ENCODE results near the gene CDC42EP2. TPM values are rescaled to one million over a fixed set of nuclear protein-coding genes. Genes with fewer than 3 reads are reported as not detected.
"Not testable (repeated sequence)": the region's sequence is repeated elsewhere in the genome, so short reads cannot be mapped to it uniquely, and the experiment has no call there.

The CDC42EP2 gene
- total and polyA plus RNA-seq, 12 donors: 1.0 to 18.3 (median 4.9) TPM

- intact Hi-C loops (cut with DNase I): loop anchor here in 1 of 2 donors (2.0 kb wide), 1 partner anchor 52 kb away; no protein-coding TSS in a partner anchor
- Histone ChIP-seq H3K27me3 (no peaks in the 10 kb centered on the region), H3K4me3 (no peak overlapping the region), H3K9me3 (replicated peaks in 1 of 3) (no peaks in the 10 kb centered on the region), H3K36me3 (replicated peaks in 1 of 2) (no peaks in the 10 kb centered on the region), H3K27ac (no peak overlapping the region), H3K4me1 (replicated peaks in 1 of 2) (no peaks in the 10 kb centered on the region)
- DNase-seq: no peak
- 82 to 85% (median 83%) methylated on average over 8 of the region's 8 CpGs for WGBS, 4 donors
- TF ChIP-seq CTCF (IDR thresholded peaks at IDR 0.05) (no peak), POLR2A (IDR thresholded peaks at IDR 0.05) (no peak)
These were observed 12.4 kb downstream of the CDC42EP2 start for GRCh38 chr11:65327021-65327420.

- no peaks in the 10 kb centered on the region for H3K9me3 ChIP-seq (replicated peaks in 1 of 3)
- H3K4me1 ChIP-seq (replicated peaks in 1 of 2): peaks cover 2% of the 10 kb centered on the region in 2 donors
- no peaks in the 10 kb centered on the region for H3K27me3 ChIP-seq
- DNase-seq: no peak
- 28 to 53% (median 50%) methylated on average over 2 of the region's 2 CpGs for WGBS, 4 donors
- H3K36me3 ChIP-seq (replicated peaks in 1 of 2): no peaks in the 10 kb centered on the region
- peak overlapping the region in 2 of 5 donors; percentile 7 to 32 for H3K27ac ChIP-seq
- intact Hi-C loops (cut with DNase I): no loop called here
- no peak for TF ChIP-seq CTCF (IDR thresholded peaks at IDR 0.05)
- no peak for TF ChIP-seq POLR2A (IDR thresholded peaks at IDR 0.05)
- no peak overlapping the region for H3K4me3 ChIP-seq
These were observed 14.8 kb downstream of the CDC42EP2 start for GRCh38 chr11:65329478-65329877.

GRCh38 chr11:65329944-65330403 lies 15.3 kb downstream of the CDC42EP2 start:
- Histone ChIP-seq H3K27me3 (no peaks in the 10 kb centered on the region), H3K27ac (peak overlapping the region in 2 of 5 donors; percentile 7 to 32), H3K4me3 (no peak overlapping the region), H3K4me1 (replicated peaks in 1 of 2) (peaks cover 7% of the 10 kb centered on the region in 2 donors), H3K9me3 (replicated peaks in 1 of 3) (no peaks in the 10 kb centered on the region), H3K36me3 (replicated peaks in 1 of 2) (no peaks in the 10 kb centered on the region)
- intact Hi-C loops (cut with DNase I): no loop called here
- 5 to 10% (median 8%) methylated on average over 13 of the region's 13 CpGs for WGBS, 4 donors
- DNase-seq: peak; percentile 83 to 97 (median 91)
- TF ChIP-seq CTCF (IDR thresholded peaks at IDR 0.05) (peak; percentile 70 to 86 (median 82)), POLR2A (IDR thresholded peaks at IDR 0.05) (no peak)

- 59 to 80% (median 72%) methylated on average over 7 of the region's 7 CpGs for WGBS, 4 donors
- Histone ChIP-seq H3K4me3 (no peak overlapping the region), H3K9me3 (replicated peaks in 1 of 3) (no peaks in the 10 kb centered on the region), H3K36me3 (replicated peaks in 1 of 2) (no peaks in the 10 kb centered on the region), H3K27me3 (no peaks in the 10 kb centered on the region), H3K27ac (no peak overlapping the region), H3K4me1 (replicated peaks in 1 of 2) (peaks cover 10 to 12% of the 10 kb centered on the region in 2 donors)
- no peak for DNase-seq
- TF ChIP-seq POLR2A (IDR thresholded peaks at IDR 0.05) (no peak), CTCF (IDR thresholded peaks at IDR 0.05) (no peak)
- intact Hi-C loops (cut with DNase I): no loop called here
These were observed 15.9 kb downstream of the CDC42EP2 start for GRCh38 chr11:65330544-65330943.

- H3K27me3 ChIP-seq; DNase-seq; H3K36me3 ChIP-seq (replicated peaks in 1 of 2); H3K27ac ChIP-seq; H3K4me3 ChIP-seq; intact Hi-C loops (cut with DNase I); H3K9me3 ChIP-seq (replicated peaks in 1 of 3): not testable (repeated sequence)
- H3K4me1 ChIP-seq (replicated peaks in 1 of 2): peaks cover 10 to 16% of the 10 kb centered on the region in 2 donors
- WGBS, 4 donors: 86 to 92% (median 89%) methylated on average over 9 of the region's 9 CpGs
These were observed 17.9 kb downstream of the CDC42EP2 start for GRCh38 chr11:65332591-65332990.
